RWPE2 (cell line): Measurements from ENCODE around the gene SLC30A2.

ENCODE experiments used
- ATAC-seq: fragments of 200-7000 bp; cut with Tn5 transposase; 3 replicates; pipeline ENCODE4 v1.9.1; 2021; ENCODE audit warnings: low read depth
- DNase-seq: peaks from one replicate; pipeline ENCODE4 v3.0.0-alpha.2; 2020; ENCODE audit warnings: low spot score
- H3K27ac ChIP-seq: fragments of 450-650 bp; 2 replicates; pipeline ENCODE4 v1.5.1; 2017; ENCODE audit warnings: mild to moderate bottlenecking; ENCODE audit not compliant: poor library complexity, severe bottlenecking
- H3K27me3 ChIP-seq: fragments of 250-450 bp; sonication (Bioruptor Pico); 2 replicates; pipeline ENCODE4 v1.5.1; 2021; ENCODE audit warnings: mild to moderate bottlenecking, moderate library complexity; ENCODE audit not compliant: insufficient read depth, poor library complexity, severe bottlenecking
- H3K36me3 ChIP-seq: fragments of 250-450 bp; sonication (Bioruptor Pico); 2 replicates; pipeline ENCODE4 v1.5.1; 2020; ENCODE audit warnings: low read depth, mild to moderate bottlenecking, moderate library complexity
- H3K4me1 ChIP-seq: fragments of 250-450 bp; sonication (Bioruptor Pico); 2 replicates; pipeline ENCODE4 v1.5.1; 2021; ENCODE audit warnings: mild to moderate bottlenecking, moderate library complexity; ENCODE audit not compliant: insufficient read depth, poor library complexity, severe bottlenecking
- H3K4me3 ChIP-seq: fragments of 250-450 bp; sonication (Bioruptor Pico); 2 replicates; pipeline ENCODE4 v1.5.1; 2021; ENCODE audit warnings: mild to moderate bottlenecking, moderate library complexity; ENCODE audit not compliant: severe bottlenecking
- H3K9me3 ChIP-seq: fragments of 250-450 bp; sonication (Bioruptor Pico); 2 replicates; pipeline ENCODE4 v1.5.1; 2021; ENCODE audit warnings: mild to moderate bottlenecking, moderate library complexity; ENCODE audit not compliant: severe bottlenecking
- TF ChIP-seq, protein P1 (sequence below): fragments of 450-650 bp; IDR thresholded peaks from one replicate; pipeline ENCODE4 v1.5.1; 2017; ENCODE audit warnings: mild to moderate bottlenecking, moderate library complexity; ENCODE audit not compliant: poor library complexity, severe bottlenecking

SLC30A2 gene

DNA sequence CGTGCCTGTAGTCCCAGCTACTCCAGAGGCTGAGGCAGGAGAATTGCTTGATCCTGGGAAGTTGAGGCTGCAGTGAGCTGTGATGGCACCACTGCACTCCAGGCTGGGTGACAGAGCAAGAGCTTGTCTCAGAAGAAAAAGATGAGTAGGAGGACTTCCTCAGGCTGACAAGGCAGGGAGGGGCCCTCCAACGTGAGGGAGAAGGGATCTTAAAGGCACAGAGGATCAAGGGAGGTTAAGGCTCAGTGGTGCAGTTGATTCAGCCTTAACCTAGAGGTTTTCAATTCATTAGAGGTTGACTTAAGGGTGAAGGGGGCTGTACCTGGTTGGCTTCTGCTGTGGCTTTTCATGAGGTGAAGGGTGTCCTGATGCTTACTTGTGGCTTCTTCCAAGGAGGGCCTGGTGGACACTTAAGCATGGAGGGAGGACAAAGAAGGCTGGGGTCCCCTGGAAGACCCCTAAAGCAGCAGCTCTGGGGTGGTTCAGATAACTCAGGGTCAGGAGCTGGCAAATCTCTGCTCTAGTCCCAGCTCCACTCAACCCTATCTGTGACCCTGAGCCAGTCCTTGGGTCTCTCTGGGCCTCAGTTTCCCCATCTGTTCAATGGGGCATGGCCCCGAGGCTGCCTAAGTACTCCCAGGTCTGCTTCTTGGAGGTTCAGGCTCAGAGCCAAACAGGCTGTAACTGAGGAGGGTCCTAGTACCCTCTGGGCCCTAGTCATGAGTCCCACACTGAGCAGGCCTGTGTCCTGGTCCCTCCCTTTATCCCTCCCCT is 18.0 kb downstream of the SLC30A2 start:
- Histone ChIP-seq H3K4me1 (no peaks in the 10 kb centered on the region), H3K27ac (no peak overlapping the region), H3K4me3 (no peak overlapping the region), H3K9me3 (no peaks in the 10 kb centered on the region), H3K36me3 (no peaks in the 10 kb centered on the region), H3K27me3 (no peaks in the 10 kb centered on the region)
- DNase-seq (no peak), ATAC-seq (peak; percentile 33; the same call in 1 of the 3 replicates)
- TF ChIP-seq, protein P1, sequence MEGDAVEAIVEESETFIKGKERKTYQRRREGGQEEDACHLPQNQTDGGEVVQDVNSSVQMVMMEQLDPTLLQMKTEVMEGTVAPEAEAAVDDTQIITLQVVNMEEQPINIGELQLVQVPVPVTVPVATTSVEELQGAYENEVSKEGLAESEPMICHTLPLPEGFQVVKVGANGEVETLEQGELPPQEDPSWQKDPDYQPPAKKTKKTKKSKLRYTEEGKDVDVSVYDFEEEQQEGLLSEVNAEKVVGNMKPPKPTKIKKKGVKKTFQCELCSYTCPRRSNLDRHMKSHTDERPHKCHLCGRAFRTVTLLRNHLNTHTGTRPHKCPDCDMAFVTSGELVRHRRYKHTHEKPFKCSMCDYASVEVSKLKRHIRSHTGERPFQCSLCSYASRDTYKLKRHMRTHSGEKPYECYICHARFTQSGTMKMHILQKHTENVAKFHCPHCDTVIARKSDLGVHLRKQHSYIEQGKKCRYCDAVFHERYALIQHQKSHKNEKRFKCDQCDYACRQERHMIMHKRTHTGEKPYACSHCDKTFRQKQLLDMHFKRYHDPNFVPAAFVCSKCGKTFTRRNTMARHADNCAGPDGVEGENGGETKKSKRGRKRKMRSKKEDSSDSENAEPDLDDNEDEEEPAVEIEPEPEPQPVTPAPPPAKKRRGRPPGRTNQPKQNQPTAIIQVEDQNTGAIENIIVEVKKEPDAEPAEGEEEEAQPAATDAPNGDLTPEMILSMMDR = no peak

DNA sequence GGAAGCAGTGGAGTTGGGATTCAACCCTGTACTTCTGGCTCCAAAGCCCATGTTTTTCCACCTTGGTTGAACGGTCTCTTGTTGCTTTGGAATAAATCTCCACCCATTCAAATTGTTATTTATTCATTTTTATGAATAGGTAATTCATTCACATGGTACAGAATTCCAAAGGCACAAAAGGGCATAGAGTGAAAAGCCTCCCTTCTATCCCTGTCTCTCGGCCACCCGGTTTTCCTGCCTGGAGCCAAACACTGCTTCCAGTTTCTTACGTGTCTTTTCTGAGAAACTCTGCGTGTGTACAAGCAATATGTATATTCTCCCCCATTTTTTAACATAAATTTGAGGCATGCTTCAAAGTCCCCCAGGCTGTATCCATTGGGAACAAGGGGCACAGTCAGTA is 20.4 kb downstream of the SLC30A2 start:
- Histone ChIP-seq H3K4me1 (no peaks in the 10 kb centered on the region), H3K27me3 (no peaks in the 10 kb centered on the region), H3K27ac (no peak overlapping the region), H3K4me3 (no peak overlapping the region), H3K9me3 (no peaks in the 10 kb centered on the region), H3K36me3 (no peaks in the 10 kb centered on the region)
- ATAC-seq (no peak), DNase-seq (no peak)
- TF ChIP-seq, protein P1 = no peak

DNA sequence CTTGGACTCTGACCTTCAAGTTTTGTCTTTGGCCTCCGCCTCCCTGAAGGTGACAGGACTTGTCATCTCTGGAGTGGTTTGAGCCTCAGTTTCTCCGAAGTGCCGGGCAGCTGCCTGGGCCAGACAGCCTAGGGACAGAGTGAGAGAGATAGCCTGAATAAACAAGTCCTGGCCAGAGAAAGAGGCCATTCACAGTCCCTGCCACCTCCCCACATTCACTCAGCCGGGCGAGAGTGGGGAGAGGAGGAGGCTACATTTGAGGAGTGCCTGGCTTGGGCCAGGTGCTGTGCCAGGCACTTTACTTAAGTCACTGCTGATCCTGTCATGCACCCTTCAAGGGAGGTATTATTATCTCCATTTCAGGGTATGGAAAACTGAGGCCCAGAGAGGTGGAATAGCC is 20.9 kb downstream of the SLC30A2 start:
- no peak for DNase-seq
- Histone ChIP-seq H3K36me3 (no peaks in the 10 kb centered on the region), H3K4me1 (no peaks in the 10 kb centered on the region), H3K4me3 (no peak overlapping the region), H3K27me3 (no peaks in the 10 kb centered on the region), H3K27ac (no peak overlapping the region), H3K9me3 (no peaks in the 10 kb centered on the region)
- TF ChIP-seq, protein P1 = no peak
- ATAC-seq = no peak

DNA sequence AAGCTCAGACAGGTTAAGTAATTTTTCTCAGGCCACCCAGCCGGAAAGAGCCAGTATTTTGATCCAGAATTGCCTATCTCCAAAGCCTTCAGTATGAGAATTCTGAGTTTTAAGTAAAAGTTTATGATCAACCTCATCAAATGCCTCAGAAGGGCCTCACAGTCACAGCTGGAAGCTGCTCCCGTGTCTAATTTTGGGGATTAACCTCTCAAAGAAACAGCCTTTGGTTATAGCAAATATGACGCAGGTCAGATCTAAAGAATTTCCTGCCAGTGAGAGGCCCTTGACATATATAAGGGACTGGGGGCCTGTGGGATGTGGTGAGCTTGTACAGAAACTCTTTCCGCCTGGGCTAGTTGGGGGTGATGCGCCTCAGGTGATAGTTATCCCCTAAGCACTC is 22.1 kb downstream of the SLC30A2 start:
- Histone ChIP-seq H3K4me1 (peaks cover 5% of the 10 kb centered on the region), H3K4me3 (no peak overlapping the region), H3K27ac (no peak overlapping the region), H3K27me3 (no peaks in the 10 kb centered on the region), H3K36me3 (no peaks in the 10 kb centered on the region), H3K9me3 (no peaks in the 10 kb centered on the region)
- DNase-seq (no peak), ATAC-seq (no peak)
- TF ChIP-seq, protein P1 = no peak

DNA sequence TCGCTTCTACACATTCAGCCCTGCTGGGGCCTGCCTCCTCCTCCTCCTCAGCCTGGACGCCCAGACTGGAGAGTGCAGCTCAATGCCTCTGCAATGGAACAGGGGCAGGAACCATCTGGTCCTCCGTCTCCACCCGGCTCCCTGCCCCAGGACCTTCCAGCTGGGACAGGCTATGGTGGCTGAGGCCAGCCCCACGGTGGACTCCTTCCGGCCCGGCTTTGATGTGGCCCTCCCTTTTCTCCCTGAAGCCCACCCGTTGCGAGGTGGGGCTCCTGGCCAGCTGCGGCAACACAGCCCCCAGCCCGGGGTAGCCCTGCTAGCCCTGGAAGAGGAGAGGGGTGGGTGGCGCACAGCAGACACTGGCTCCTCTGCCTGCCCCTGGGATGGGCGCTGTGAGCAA is 22.9 kb downstream of the SLC30A2 start:
- no peaks in the 10 kb centered on the region for H3K9me3 ChIP-seq
- H3K4me1 ChIP-seq = peaks cover 5% of the 10 kb centered on the region
- no peak overlapping the region for H3K27ac ChIP-seq
- no peaks in the 10 kb centered on the region for H3K27me3 ChIP-seq
- no peak overlapping the region for H3K4me3 ChIP-seq
- no peak for ATAC-seq
- TF ChIP-seq, protein P1 = no peak
- no peak for DNase-seq
- H3K36me3 ChIP-seq = no peaks in the 10 kb centered on the region
